Gastroesophageal sphincter (tissue), 4 donors: ENCODE results near the gene ARFGAP1. TPM values are rescaled to one million over a fixed set of nuclear protein-coding genes. Genes with fewer than 3 reads are reported as not detected.

ENCODE experiments used
- ATAC-seq: fragments of 150-250 bp; one replicate; pipeline ENCODE4 v1.9.1; 2016; ENCODE audit warnings: mild to moderate bottlenecking, moderate library complexity
- H3K27ac ChIP-seq, 4 donors: fragments of 200-600 bp; sonication (generic) in 3 of 4; 1 replicate in 3 of 4; 2 replicates in 1 of 4; pipeline ENCODE4 v1.5.1; 2016 to 2019
- H3K27me3 ChIP-seq: fragments of 200-600 bp; sonication (generic); one replicate; pipeline ENCODE4 v1.5.1; 2019
- H3K36me3 ChIP-seq, 2 donors: fragments of 200-600 bp; sonication (generic); one replicate each; pipeline ENCODE4 v1.5.1; 2019; ENCODE audit warnings: control low read depth in 1 of 2
- H3K4me1 ChIP-seq, 3 donors: fragments of 200-600 bp; sonication (generic); 1 replicate in 2 of 3; 2 replicates in 1 of 3; pipeline ENCODE4 v1.5.1; 2016 to 2019; ENCODE audit warnings: control low read depth in 2 of 3
- H3K4me3 ChIP-seq, 2 donors: fragments of 200-600 bp; sonication (generic); one replicate each; pipeline ENCODE4 v1.5.1; 2019; ENCODE audit warnings: mild to moderate bottlenecking in 1 of 2, moderate library complexity in 1 of 2
- H3K9me3 ChIP-seq, 3 donors: fragments of 200-600 bp; sonication (generic); one replicate each; pipeline ENCODE4 v1.5.1; 2017 to 2019; ENCODE audit warnings: control low read depth in 2 of 3
- CTCF ChIP-seq, 4 experiments: fragments of 200-600 bp in 2 of 4; fragments of 450-650 bp in 2 of 4; sonication (generic) in 1 of 4; IDR thresholded peaks; one replicate each; pipeline ENCODE4 v1.5.1; 2017 to 2019; ENCODE audit warnings: antibody characterized with exemption in 4 of 4, mild to moderate bottlenecking in 2 of 4, moderate library complexity in 2 of 4
- EP300 ChIP-seq: sonication (generic); formaldehyde crosslinking; IDR thresholded peaks from one replicate; pipeline ENCODE4 v1.6.1; 2017; ENCODE audit warnings: antibody characterized with exemption, mild to moderate bottlenecking
- POLR2A ChIP-seq, 2 donors: fragments of 450-650 bp; IDR thresholded peaks; one replicate each; pipeline ENCODE4 v1.6.1; 2017; ENCODE audit warnings: antibody characterized with exemption in 2 of 2, mild to moderate bottlenecking in 2 of 2, moderate library complexity in 1 of 2
- POLR2AphosphoS5 ChIP-seq: sonication (generic); formaldehyde crosslinking; IDR thresholded peaks from one replicate; pipeline ENCODE4 v1.6.1; 2017; ENCODE audit warnings: antibody characterized with exemption
- WGBS, 2 donors: methylation state at CpG; one replicate each; pipeline ENCODE4 v1.1.5; 2018; ENCODE audit warnings: low coverage in 1 of 2; 5-methylcytosine and 5-hydroxymethylcytosine counted together
- total RNA-seq, 4 donors: library from RNA; depleted of rRNA; stranded (reverse); fragments of >200 nt; gene quantifications; one replicate each; pipeline ENCODE4 v1.1.0, GENCODE V29; 2016

Gene ARFGAP1
- total RNA-seq, 4 donors from 2014 or later = 35.0 to 50.1 (median 45.2) TPM

DNA sequence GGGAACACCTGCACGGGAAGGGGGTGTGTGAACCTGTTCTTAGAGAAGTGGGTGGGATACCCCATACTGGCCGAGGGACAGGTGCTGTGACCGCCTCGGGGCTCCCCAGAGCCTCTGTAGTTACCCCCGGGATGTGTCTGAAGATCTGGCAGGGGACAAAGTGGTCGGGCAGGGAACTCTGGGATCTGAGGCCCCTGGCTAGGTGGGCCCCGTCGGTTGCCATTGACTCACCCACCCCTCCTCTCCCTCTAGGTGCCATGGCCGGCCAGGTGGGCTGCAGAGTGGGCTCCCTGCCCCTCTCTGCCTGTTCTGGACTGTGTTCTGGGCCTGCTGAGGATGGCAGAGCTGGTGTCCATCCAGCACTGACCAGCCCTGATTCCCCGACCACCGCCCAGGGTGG, 32.6 kb upstream of the ARFGAP1 start:
- Histone ChIP-seq H3K9me3 (no peaks in the 10 kb centered on the region), H3K27me3 (peaks cover 82% of the 10 kb centered on the region), H3K36me3 (no peaks in the 10 kb centered on the region), H3K4me3 (no peak overlapping the region), H3K4me1 (no peaks in the 10 kb centered on the region), H3K27ac (no peak overlapping the region)
- TF ChIP-seq POLR2A (IDR thresholded peaks at IDR 0.05) = no peak
- no peak for TF ChIP-seq POLR2AphosphoS5
- no peak for TF ChIP-seq CTCF (IDR thresholded peaks at IDR 0.05)
- ATAC-seq = no peak
- WGBS, 2 donors = no CpG with 5 or more reads among the region's 11 CpGs

DNA sequence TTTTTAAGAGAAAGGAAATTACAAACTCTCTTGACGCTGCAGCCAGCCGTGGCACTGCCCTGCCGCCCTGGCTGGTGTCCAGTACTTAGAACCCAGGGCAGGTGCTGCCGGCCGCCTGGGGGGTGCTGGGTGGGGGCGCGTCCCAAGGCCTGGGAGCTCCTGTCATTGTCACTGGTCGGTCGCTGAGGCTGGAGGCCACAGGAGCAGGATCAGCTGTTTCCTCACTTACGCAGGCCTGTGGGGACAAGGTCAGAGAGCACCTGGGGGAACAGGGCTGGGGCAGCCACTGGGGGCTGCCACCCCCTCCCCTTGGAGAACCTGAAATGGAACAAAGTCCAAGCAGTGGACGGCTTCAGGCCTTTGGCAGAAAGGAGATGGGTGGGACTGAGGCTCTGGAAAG, 31.3 kb upstream of the ARFGAP1 start:
- no peaks in the 10 kb centered on the region for H3K9me3 ChIP-seq
- no peak for TF ChIP-seq CTCF (IDR thresholded peaks at IDR 0.05)
- TF ChIP-seq POLR2A (IDR thresholded peaks at IDR 0.05) = no peak
- TF ChIP-seq EP300 = no peak
- TF ChIP-seq POLR2AphosphoS5 = no peak

DNA sequence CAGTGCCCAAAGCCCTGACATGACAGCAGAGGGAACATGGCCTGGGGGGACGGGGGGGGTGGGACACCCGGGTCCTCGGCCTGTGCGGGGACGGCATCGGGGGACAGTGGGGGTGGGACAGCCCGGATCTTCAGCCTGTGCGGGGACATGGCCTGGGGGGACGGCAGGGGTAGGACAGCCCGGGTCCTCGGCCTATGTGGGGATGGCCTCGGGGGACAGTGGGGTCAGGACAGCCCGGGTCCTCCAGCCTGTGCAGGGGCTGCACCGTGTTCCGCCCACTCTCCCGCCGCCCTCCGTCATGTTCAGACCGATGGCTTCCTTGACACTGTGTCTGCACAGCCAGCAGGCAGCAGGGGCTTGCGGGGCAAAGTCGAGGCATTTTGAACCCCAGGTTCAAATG, 29.9 kb upstream of the ARFGAP1 start:
- H3K27ac ChIP-seq = no peak overlapping the region
- no peaks in the 10 kb centered on the region for H3K9me3 ChIP-seq
- H3K36me3 ChIP-seq = no peaks in the 10 kb centered on the region
- H3K27me3 ChIP-seq = peaks cover 79% of the 10 kb centered on the region
- no peaks in the 10 kb centered on the region for H3K4me1 ChIP-seq
- 70 to 100% methylated on average over 4 of the region's 21 CpGs for WGBS, 2 donors
- no peak for ATAC-seq
- TF ChIP-seq CTCF (IDR thresholded peaks at IDR 0.05) (no peak), POLR2AphosphoS5 (no peak), POLR2A (IDR thresholded peaks at IDR 0.05) (no peak), EP300 (no peak)
- H3K4me3 ChIP-seq = no peak overlapping the region

More for the DNA sequence above, 31.3 kb upstream of the ARFGAP1 start:
- Histone ChIP-seq H3K27me3 (peaks cover 79% of the 10 kb centered on the region), H3K27ac (no peak overlapping the region), H3K4me3 (no peak overlapping the region), H3K36me3 (no peaks in the 10 kb centered on the region), H3K4me1 (no peaks in the 10 kb centered on the region)
- WGBS, 2 donors = 29% methylated on average over 1 of the region's 11 CpGs; no CpG with 5 or more reads in 1 of the 2 donors
- ATAC-seq = no peak

DNA sequence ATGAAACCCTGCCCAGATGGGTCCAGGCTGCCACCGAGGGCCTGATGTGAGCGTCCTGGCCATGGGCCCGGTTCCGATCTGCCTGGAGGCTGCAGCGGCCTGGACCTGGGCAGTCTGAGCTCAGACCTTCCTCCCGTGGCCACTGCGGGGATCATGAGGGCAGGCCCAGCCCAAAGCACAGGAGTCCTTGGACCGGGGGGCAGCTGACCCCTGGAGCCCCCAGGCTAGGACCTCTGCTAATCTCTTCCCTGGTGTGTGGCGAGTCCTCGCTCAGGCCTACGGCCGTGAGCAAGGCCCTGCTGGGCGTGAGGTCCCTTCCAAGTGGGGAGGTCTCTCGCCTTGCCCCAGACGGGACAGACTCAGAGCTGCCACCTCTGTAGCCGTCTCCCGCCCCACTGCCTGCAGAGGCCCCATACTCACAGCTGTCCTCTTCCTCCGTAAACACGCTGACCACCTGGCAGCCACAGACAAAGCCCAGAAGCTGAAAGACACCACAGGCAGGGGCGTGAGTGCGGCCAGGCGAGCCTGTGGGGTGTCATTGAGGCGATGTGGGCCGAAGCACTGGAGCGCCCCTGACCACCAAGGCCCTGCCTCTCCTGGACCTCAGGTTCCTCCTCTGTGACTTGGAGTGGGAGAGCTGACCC, 28.9 kb upstream of the ARFGAP1 start:
- Histone ChIP-seq H3K4me3 (no peak overlapping the region), H3K4me1 (no peaks in the 10 kb centered on the region), H3K9me3 (no peaks in the 10 kb centered on the region), H3K36me3 (no peaks in the 10 kb centered on the region), H3K27me3 (peaks cover 80% of the 10 kb centered on the region), H3K27ac (no peak overlapping the region)
- no CpG with 5 or more reads among the region's 25 CpGs for WGBS, 2 donors
- no peak for ATAC-seq
- no peak for TF ChIP-seq POLR2A (IDR thresholded peaks at IDR 0.05)
- TF ChIP-seq CTCF (IDR thresholded peaks at IDR 0.05) = no peak
- TF ChIP-seq POLR2AphosphoS5 = no peak
- no peak for TF ChIP-seq EP300

DNA sequence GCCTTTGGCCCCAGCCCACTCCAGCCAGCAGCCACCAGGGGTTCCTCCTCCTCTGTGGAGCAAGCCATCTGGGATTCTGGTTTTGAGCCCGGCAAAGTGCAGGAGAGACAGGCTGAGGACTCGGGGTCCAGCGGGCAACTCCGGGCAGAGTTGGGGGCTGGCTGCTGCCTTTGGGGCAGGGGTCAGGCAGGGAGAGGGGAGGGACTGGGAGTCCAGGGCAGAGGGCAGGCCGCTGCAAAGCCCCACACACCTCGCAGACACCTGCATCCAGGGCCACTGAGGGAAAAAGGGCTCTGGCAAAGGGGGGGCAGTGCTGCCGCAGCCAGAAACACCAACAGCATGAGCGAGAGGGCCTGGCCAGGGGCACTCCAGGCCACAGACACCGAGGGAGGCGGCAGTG, 28.1 kb upstream of the ARFGAP1 start:
- TF ChIP-seq CTCF (IDR thresholded peaks at IDR 0.05) (no peak), POLR2A (IDR thresholded peaks at IDR 0.05) (no peak), POLR2AphosphoS5 (no peak), EP300 (no peak)
- no peak overlapping the region for H3K27ac ChIP-seq
- no peaks in the 10 kb centered on the region for H3K36me3 ChIP-seq
- no peaks in the 10 kb centered on the region for H3K4me1 ChIP-seq
- peaks cover 80% of the 10 kb centered on the region for H3K27me3 ChIP-seq
- no peak overlapping the region for H3K4me3 ChIP-seq
- WGBS, 2 donors = no CpG with 5 or more reads among the region's 10 CpGs
- ATAC-seq = no peak
- no peaks in the 10 kb centered on the region for H3K9me3 ChIP-seq
